ENCODE results near the gene TNFRSF13B.
"Not testable (repeated sequence)": the region's sequence is repeated elsewhere in the genome, so short reads cannot be mapped to it uniquely, and the experiment has no call there.

Gene TNFRSF13B

GRCh38 chr17:16997514-16998429, 25.9 kb upstream of the TNFRSF13B start:
- H3K4me1 Mint-ChIP-seq = peaks cover 6% of the 10 kb centered on the region

GRCh38 chr17:16996726-16997125, 24.8 kb upstream of the TNFRSF13B start:
- not testable (repeated sequence) for DNase-seq (ENCODE audit: low spot score in 2 of 2); H3K9me3 Mint-ChIP-seq; H3K4me3 Mint-ChIP-seq; H3K36me3 Mint-ChIP-seq; ATAC-seq (ENCODE audit: low read depth); H3K27me3 Mint-ChIP-seq; H3K27ac Mint-ChIP-seq; H3K4me1 Mint-ChIP-seq

More at GRCh38 chr17:16997514-16998429, 25.9 kb upstream of the TNFRSF13B start:
- H3K27ac Mint-ChIP-seq = no peak overlapping the region
- H3K27me3 Mint-ChIP-seq = no peaks in the 10 kb centered on the region
- no peaks in the 10 kb centered on the region for H3K36me3 Mint-ChIP-seq
- H3K9me3 Mint-ChIP-seq = no peaks in the 10 kb centered on the region
- no peak for DNase-seq (ENCODE audit: low spot score in 2 of 2)
- no peak for ATAC-seq (ENCODE audit: low read depth)
- no peak overlapping the region for H3K4me3 Mint-ChIP-seq

- Mint-ChIP-seq H3K27ac (no peak overlapping the region), H3K4me3 (no peak overlapping the region), H3K27me3 (no peaks in the 10 kb centered on the region), H3K9me3 (no peaks in the 10 kb centered on the region), H3K4me1 (peaks cover 7% of the 10 kb centered on the region), H3K36me3 (no peaks in the 10 kb centered on the region)
- DNase-seq (ENCODE audit: low spot score in 2 of 2) (no peak), ATAC-seq (ENCODE audit: low read depth) (no peak)
These were observed 24.0 kb upstream of the TNFRSF13B start for GRCh38 chr17:16995930-16996329.

GRCh38 chr17:16994631-16995030, 22.7 kb upstream of the TNFRSF13B start:
- DNase-seq (ENCODE audit: low spot score in 2 of 2) (no peak), ATAC-seq (ENCODE audit: low read depth) (no peak)
- Mint-ChIP-seq H3K27ac (no peak overlapping the region), H3K27me3 (no peaks in the 10 kb centered on the region), H3K4me1 (peaks cover 18% of the 10 kb centered on the region), H3K36me3 (no peaks in the 10 kb centered on the region), H3K4me3 (no peak overlapping the region), H3K9me3 (no peaks in the 10 kb centered on the region)

- no peaks in the 10 kb centered on the region for H3K27me3 Mint-ChIP-seq
- ATAC-seq (ENCODE audit: low read depth) (peak; percentile 17), DNase-seq (ENCODE audit: low spot score in 2 of 2) (peak; percentile 82)
- peak overlapping the region; percentile 77 for H3K4me3 Mint-ChIP-seq
- H3K36me3 Mint-ChIP-seq = no peaks in the 10 kb centered on the region
- peaks cover 40% of the 10 kb centered on the region for H3K4me1 Mint-ChIP-seq
- H3K27ac Mint-ChIP-seq = peak overlapping the region; percentile 95
- H3K9me3 Mint-ChIP-seq = no peaks in the 10 kb centered on the region
These were observed 19.6 kb upstream of the TNFRSF13B start for GRCh38 chr17:16991349-16992009.

GRCh38 chr17:16989953-16990860, 18.3 kb upstream of the TNFRSF13B start:
- no peaks in the 10 kb centered on the region for H3K27me3 Mint-ChIP-seq
- peaks cover 44% of the 10 kb centered on the region for H3K4me1 Mint-ChIP-seq
- ATAC-seq (ENCODE audit: low read depth) (no peak), DNase-seq (ENCODE audit: low spot score in 2 of 2) (no peak)
- H3K36me3 Mint-ChIP-seq = no peaks in the 10 kb centered on the region
- peak overlapping the region; percentile 60 for H3K4me3 Mint-ChIP-seq
- H3K27ac Mint-ChIP-seq = peak overlapping the region; percentile 95
- H3K9me3 Mint-ChIP-seq = no peaks in the 10 kb centered on the region

- peak overlapping the region; percentile 71 for H3K4me3 Mint-ChIP-seq
- peak; percentile 34 for ATAC-seq (ENCODE audit: low read depth)
- no peaks in the 10 kb centered on the region for H3K27me3 Mint-ChIP-seq
- H3K9me3 Mint-ChIP-seq = no peaks in the 10 kb centered on the region
- H3K27ac Mint-ChIP-seq = peak overlapping the region; percentile 95
- peak; percentile 55 to 63 for DNase-seq (ENCODE audit: low spot score in 2 of 2)
- peaks cover 48% of the 10 kb centered on the region for H3K4me1 Mint-ChIP-seq
- H3K36me3 Mint-ChIP-seq = no peaks in the 10 kb centered on the region
These were observed 17.5 kb upstream of the TNFRSF13B start for GRCh38 chr17:16989230-16989952.

- H3K36me3 Mint-ChIP-seq = no peaks in the 10 kb centered on the region
- peaks cover 50% of the 10 kb centered on the region for H3K4me1 Mint-ChIP-seq
- ATAC-seq (ENCODE audit: low read depth) (no peak), DNase-seq (ENCODE audit: low spot score in 2 of 2) (no peak)
- peak overlapping the region; percentile 95 for H3K27ac Mint-ChIP-seq
- H3K4me3 Mint-ChIP-seq = peak overlapping the region; percentile 71
- no peaks in the 10 kb centered on the region for H3K27me3 Mint-ChIP-seq
- no peaks in the 10 kb centered on the region for H3K9me3 Mint-ChIP-seq
These were observed 16.9 kb upstream of the TNFRSF13B start for GRCh38 chr17:16988749-16989229.

GRCh38 chr17:16987830-16988601, 16.1 kb upstream of the TNFRSF13B start:
- H3K36me3 Mint-ChIP-seq = no peaks in the 10 kb centered on the region
- no peaks in the 10 kb centered on the region for H3K27me3 Mint-ChIP-seq
- ATAC-seq (ENCODE audit: low read depth) (peak; percentile 75), DNase-seq (ENCODE audit: low spot score in 2 of 2) (peak; percentile 77 to 85)
- no peaks in the 10 kb centered on the region for H3K9me3 Mint-ChIP-seq
- H3K27ac Mint-ChIP-seq = peak overlapping the region; percentile 95
- peaks cover 57% of the 10 kb centered on the region for H3K4me1 Mint-ChIP-seq
- H3K4me3 Mint-ChIP-seq = peak overlapping the region; percentile 71

GRCh38 chr17:16987066-16987829, 15.3 kb upstream of the TNFRSF13B start:
- Mint-ChIP-seq H3K27me3 (no peaks in the 10 kb centered on the region), H3K27ac (peak overlapping the region; percentile 95)

GRCh38 chr17:16986391-16986790, 14.5 kb upstream of the TNFRSF13B start:
- Mint-ChIP-seq H3K36me3 (no peaks in the 10 kb centered on the region), H3K27me3 (no peaks in the 10 kb centered on the region), H3K27ac (peak overlapping the region; percentile 95), H3K9me3 (no peaks in the 10 kb centered on the region), H3K4me1 (peaks cover 60% of the 10 kb centered on the region), H3K4me3 (no peak overlapping the region)
- DNase-seq (ENCODE audit: low spot score in 2 of 2) (no peak), ATAC-seq (ENCODE audit: low read depth) (no peak)

More at GRCh38 chr17:16987066-16987829, 15.3 kb upstream of the TNFRSF13B start:
- H3K4me3 Mint-ChIP-seq = no peak overlapping the region
- no peaks in the 10 kb centered on the region for H3K9me3 Mint-ChIP-seq
- ATAC-seq (ENCODE audit: low read depth) (no peak), DNase-seq (ENCODE audit: low spot score in 2 of 2) (no peak)
- peaks cover 57% of the 10 kb centered on the region for H3K4me1 Mint-ChIP-seq
- H3K36me3 Mint-ChIP-seq = no peaks in the 10 kb centered on the region

- DNase-seq (ENCODE audit: low spot score in 2 of 2) (no peak), ATAC-seq (ENCODE audit: low read depth) (no peak)
- Mint-ChIP-seq H3K4me1 (peaks cover 50% of the 10 kb centered on the region), H3K9me3 (no peaks in the 10 kb centered on the region), H3K27me3 (no peaks in the 10 kb centered on the region), H3K36me3 (no peaks in the 10 kb centered on the region), H3K27ac (peak overlapping the region; percentile 99), H3K4me3 (no peak overlapping the region)
These were observed 10.0 kb upstream of the TNFRSF13B start for GRCh38 chr17:16981928-16982327.

All from memory B cell (primary cell).